ENCODE results near the gene HIPK2.
"Not testable (repeated sequence)": the region's sequence is repeated elsewhere in the genome, so short reads cannot be mapped to it uniquely, and the experiment has no call there.

Gene HIPK2

DNA sequence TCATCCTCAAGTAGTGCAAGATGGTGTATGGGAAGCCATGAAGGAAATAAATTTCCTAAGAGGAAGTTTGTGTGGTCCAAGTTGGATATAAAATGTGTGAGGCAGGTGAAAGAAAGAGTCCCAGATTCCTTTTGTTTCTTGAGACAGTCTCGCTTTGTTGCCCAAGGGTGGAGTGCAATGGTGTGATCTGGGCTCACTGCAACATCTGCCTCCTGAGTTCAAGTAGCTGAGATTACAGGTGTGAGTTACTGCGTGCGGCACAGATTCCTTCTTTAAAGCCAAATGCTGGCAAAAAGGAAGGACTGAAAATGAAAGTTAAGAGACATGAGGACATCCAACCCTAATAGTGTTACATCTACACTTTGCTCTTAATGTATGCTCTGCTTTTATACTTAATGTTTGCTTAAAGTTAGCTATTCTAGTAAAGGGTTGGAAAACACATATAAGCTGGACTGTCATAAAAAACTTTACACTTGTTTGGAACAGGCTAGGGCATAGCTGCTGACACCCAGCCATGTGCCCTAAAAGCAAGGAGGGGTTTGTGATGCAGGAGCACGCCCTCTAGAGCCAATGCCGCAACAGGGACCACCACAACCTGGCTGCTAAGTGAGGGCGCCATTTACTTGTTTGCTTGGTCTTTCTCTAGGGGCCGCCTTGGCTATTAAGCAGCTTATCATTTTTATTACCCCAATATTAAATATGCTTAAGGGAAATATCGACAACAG, 219.8 kb downstream of the HIPK2 start:
- in situ Hi-C loops (cut with MboI; ENCODE audit: low sequenced_read_pairs) = no loop called here

DNA sequence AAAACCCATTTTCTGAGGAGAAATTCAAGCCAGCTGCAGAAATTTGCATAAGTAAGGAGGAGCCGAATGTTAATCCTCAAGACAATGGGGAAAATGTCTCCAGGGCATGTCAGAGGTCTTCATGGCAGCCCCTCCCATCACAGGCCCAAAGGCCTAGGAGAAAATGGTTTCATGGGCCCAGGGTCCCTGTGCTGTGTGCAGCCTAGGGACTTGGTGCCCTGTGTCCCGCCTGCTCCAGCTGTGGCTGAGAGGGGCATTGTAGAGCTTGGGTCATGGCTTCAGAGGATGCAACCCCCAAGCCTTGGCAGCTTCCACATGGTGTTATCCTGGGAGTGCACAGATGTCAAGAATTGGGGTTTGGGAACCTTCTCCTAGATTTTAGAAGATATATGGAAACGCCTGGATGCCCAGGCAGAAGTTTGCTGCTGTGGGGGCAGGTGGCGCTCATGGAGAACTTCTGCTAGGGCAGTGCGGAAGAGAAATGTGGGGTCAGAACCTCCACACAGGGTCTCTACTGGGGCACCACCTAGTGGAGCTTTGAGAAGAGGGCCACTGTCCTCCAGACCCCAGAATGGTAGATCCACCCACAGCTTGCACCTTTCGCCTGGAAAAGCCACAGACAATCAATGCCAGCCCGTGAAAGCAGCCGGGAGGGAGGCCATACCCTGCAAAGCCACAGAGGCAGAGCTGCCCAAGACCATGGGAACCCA, 223.7 kb downstream of the HIPK2 start:
- in situ Hi-C loops (cut with MboI; ENCODE audit: low sequenced_read_pairs) = not testable (repeated sequence)

DNA sequence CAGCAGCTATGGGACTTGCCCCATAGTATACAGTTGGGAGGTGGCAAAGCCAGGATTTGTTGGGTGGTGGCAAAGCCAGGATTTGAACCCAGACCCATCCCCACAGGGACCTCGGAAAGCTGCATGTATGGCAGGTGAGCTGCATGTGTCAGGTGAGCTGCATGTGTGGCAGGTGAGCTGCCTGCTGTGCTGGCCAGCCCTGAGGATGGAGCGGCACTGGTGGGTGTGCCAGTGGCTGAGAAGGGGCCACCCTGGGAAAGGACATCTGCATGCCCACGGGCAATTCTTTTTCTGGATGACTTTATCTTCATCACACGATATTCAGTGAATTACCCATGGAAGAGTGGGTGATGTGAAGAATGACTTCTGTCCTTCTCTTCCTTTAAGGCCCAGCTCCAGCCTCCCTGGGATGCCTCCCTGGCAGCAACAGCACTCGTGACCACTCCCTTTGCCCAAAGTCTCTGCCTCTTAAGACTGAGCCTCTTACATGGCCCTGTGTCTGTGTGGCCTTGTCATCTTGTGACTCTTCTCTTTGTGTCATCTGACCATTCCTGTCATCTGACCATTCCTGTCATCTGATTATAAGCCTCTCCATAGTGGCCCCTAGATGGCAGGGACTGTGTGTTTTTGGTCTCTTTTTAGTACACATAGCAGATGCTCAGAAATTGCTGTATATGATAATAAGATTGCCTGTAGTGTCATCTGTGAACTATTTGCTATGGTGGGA, 229.3 kb downstream of the HIPK2 start:
- in situ Hi-C loops (cut with MboI; ENCODE audit: low sequenced_read_pairs) = no loop called here

DNA sequence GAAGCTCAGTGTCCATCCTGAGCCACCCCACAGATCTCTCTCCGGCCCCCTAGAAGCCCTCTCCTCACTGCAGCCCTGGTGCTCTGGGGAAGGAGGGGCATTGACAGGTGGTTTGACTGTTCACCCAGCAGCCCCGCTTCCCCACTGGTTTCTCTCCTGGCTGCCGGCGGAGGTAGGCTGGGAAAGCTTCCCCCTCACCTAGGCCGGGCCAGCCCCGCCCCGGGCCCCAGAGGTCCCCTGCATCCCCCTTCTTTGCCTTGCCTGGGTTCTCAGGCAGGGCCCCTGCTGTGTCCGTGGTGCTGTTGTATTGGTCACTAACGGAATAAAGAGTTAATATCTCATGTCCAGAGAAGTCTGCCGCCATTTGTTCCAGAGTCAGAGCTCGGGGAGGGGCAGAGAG, 233.2 kb downstream of the HIPK2 start:
- in situ Hi-C loops (cut with MboI; ENCODE audit: low sequenced_read_pairs) = no loop called here

DNA sequence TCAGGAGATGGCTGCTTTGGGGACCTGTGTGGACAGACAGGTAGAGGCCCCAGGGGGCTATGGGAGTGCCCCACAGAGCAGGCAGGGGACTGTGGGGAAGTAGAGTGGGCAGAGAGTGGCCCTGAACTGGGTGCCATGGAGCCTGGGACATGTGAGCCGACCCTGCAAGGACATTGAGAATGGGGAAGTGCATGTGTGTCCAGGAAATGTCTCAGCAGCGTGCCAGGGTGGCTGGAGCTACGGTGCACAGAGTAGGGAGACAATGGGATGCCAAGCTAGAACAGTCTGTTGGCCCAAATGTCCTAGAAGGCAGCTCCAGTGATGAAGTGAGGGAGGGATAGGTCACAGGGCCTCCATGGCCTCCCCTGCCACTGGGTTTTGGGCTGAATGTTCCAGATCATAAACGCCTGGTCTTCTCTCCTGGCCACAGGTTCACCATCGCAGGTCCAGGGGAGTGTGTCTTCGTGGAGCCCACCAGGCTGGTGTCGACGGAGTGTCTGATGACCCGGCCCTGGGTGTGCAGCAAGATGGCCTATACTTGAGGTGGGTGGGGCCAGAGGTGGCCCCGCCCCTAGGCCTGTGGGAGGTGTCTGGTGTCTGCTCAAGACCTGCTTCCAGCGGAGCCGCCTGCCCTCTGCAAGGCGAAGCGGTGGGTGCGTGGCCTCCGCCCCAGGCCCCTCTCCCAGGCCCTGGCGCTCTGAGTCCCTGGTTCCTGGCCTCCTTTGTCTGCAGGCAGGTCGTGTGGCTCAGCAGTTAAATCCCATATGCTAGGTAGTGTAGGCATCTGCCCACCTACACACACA, 233.8 kb downstream of the HIPK2 start:
- in situ Hi-C loops (cut with MboI; ENCODE audit: low sequenced_read_pairs) = no loop called here

DNA sequence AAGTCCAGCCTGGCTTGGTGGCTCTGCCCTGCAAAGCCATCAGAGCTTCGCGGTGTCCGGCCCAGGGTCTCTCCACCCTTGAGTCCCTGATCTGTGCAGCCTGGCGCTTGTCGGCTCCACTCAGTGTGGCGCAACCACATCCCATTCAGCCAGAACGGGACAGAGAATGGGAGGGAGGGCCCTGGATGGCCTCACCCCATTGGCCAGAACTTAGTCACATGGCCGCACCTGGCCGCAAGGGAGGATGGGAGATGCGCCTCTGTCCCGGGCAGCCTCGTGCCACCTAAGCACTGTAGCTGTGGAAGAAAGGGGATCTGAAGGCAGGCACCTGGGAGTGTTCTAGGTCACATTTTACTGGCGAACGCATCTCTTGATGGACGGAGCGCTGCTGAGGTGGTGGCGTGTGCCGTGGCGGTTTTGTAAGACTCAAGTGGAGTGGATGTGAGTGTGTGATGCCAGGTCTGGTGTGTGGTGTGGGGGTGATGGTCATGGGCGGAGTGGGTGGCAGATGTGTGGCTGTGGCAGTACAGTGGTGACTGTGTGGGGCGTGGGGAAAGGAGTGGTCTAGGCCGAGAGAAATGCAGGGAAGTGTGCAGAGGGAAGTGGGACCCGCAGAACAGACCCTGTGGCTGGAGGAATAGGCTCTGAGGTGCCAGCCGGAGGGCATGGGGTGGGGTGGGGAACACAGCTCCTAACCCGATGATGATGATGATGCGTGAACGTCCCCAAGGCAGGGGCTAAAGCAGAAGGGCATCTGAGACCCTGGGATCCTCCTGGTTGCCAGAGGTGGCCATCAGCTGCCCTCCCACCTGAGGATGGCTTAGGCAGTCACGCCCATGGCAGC, 235.3 kb downstream of the HIPK2 start:
- in situ Hi-C loops (cut with MboI; ENCODE audit: low sequenced_read_pairs) = no loop called here

DNA sequence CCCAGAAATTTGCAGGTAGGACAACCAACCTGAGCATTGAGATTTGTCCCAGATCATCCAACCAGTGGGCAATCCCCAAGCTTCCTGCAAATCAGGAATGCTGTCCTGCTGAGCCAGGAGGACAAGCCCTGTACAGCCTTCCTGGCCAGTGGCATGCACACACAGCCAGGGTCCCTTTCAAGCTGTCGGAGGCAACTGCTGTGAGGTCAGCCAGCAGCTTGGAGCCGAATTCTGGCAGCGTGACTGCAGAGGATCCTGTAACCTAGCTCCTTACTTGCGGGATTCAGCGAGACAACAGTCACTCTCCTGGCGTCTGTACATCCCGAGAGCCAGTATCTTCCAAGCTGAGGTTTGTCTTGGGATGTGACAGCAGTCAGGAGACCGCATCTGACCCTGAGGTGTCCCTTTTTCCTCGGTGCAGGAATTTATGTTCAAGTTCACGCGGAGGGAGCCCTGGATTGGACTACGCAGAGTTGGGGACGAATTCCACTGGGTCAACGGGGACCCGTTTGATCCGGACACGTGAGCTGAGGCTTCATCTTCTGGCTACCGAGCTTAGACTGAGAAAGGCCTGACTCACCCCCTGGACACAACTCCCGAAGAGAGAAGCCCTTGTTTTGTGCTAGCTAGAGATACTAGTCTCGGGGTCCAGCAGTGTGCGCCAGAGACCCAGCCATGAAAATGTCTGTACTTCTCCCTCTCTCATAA, 236.0 kb downstream of the HIPK2 start:
- in situ Hi-C loops (cut with MboI; ENCODE audit: low sequenced_read_pairs) = no loop called here

DNA sequence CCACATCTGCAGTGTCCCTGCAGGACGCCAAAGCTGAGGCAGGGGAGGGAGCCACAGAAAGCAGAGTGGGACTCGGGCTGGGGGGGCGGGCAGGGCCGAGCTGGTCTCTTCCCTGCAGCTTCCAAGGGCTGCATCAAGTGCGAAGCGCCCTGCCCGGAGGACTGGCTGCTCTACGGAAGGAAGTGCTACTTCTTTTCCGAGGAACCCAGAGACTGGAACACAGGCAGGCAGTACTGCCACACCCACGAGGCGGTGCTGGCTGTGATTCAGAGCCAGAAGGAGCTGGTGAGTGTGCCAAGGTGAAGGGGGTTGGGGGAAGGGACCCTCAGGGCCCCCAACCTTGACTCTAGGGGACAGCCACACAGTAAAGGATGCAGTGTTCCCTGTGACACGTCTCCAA, 237.6 kb downstream of the HIPK2 start:
- in situ Hi-C loops (cut with MboI; ENCODE audit: low sequenced_read_pairs) = no loop called here

DNA sequence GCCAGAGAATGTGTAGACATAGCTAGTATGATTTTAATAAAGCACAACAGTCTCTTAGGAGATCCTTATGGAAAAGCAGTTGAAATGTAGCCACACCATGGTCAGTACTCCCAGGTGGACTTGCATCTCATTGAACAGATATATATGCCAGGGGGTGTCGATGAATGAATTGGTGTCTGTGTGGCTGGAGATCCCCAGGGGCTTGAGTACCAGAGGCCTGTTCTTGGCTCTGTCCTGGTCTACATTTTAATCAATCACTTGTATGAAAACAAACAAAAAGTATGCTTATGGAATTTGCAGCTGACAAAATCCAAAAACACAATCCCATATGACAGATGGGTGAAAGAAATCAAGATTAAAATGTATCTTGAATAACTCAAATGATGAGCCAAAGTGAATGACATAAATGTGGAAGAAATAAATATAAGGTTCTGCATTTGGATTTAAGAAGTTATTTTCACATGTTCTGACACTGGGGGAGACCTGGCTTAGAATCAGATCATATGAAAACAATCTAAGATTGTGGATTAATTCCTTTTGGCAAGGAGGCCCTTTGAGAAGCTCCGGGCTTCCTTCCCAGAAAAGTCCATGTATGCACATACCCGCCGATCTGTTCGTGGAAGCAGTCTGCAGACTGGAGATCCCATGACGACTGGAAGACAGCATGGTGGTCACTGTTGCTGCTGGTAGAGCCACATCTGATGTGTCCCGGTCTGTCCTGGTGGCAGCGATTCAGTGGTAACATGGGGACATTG, 238.7 kb downstream of the HIPK2 start:
- in situ Hi-C loops (cut with MboI; ENCODE audit: low sequenced_read_pairs) = no loop called here

DNA sequence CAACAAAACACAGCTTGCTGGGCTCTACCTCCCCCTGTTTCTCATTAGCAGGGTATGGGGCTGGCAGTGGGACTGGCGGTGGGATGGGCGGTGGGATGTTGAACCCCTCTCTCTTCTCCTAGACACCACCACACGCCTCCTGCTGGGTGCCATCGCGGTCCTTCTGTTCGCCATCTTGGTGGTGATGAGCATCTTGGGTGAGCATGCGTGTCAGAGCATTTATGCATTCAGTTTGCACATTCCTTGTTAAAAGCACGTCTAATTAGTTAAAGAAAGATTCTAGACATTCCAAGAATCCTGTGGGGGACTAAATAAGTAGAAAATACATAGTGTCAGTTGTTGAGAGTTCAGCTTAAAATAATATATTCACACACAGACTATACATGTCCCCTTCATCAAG, 241.6 kb downstream of the HIPK2 start:
- in situ Hi-C loops (cut with MboI; ENCODE audit: low sequenced_read_pairs) = no loop called here

DNA sequence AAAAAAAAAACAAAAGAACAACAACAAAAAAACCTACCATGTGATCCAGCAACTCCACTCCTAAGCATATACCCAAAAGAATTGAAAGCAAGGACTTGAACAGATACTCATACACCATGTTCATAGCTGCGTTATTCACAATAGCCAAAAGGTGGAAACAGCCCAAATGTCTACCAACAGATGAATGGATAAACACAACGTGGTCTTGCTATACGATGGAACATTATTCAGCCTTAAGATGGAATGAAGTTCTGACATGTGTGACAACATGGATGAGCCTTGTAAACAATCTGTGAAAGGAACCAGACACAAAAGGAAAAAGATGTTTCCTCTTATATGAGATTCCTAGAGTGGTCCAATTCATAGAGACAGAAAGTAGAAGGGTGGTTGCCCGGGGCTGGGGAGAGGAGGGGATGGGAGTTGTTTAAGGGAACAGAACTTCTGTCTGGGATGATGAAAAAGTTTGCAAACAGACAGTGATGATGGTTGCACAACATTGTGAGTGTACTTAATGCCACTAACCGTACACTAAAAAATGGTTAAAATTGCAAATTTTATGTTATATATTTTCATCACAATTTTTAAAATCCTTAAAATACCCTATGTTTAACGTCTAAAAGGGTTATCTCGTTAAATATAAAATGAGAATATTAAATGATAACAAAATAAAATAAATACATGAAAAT, 242.7 kb downstream of the HIPK2 start:
- in situ Hi-C loops (cut with MboI; ENCODE audit: low sequenced_read_pairs) = no loop called here

DNA sequence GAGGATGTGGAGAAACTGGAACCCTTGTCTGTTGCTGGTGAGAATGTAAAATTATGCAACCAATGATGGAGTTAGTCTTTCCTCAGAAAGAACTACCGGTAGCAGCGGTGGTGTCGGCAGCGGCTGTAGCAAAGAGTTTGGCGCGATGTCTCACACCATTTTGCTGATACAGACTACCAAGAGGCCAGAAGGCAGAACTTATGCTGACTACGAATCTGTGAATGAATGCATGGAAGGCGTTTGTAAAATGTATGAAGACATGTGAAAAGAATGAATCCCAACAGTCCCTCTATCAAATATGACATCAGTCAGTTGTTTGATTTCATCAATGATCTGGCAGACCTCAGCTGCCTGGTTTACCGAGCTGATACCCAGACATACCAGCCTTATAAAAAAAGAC, 243.7 kb downstream of the HIPK2 start:
- in situ Hi-C loops (cut with MboI; ENCODE audit: low sequenced_read_pairs) = no loop called here

DNA sequence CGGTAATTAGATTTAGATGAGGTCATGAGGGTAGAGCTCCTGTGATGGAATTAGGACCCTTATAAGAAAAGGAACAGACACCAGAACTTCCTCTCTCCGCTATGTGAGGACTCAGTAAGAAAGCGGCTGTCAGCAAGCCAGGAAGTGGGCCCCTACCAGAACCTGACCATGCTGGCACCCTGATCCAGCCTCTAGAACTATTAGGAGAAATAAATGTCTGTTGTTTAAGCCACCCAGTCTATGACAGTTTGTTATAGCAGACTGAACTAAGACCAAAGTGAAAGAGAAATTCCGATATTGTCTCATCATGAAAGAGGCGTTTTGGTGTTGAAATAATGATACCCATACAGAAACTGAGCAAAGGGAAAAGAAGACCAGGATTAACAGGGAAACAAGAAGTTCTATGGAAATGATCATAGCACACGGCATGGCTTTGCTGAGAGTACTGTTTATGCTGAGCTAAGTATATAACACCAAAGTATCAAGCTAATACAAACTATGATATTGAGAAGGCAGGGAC, 245.1 kb downstream of the HIPK2 start:
- in situ Hi-C loops (cut with MboI; ENCODE audit: low sequenced_read_pairs) = no loop called here

DNA sequence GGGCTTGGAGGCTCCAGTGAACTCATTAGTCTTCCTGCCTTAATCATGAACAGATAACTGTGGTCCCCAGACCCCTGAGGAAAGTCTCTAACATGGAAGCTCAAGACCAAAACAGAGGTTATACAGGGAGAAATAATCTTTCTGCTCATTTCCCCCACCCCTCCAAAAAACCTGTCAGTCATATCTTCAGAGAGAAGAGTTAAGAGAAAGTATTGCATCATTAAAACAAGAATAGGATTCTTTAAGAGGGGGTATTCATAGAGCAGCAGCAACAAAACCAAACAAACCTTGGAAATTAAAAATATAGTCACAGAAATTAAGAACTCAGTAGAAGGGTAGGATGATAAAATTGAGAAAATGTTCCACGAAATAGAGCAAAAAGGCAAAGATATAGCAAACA, 246.7 kb downstream of the HIPK2 start:
- in situ Hi-C loops (cut with MboI; ENCODE audit: low sequenced_read_pairs) = no loop called here

DNA sequence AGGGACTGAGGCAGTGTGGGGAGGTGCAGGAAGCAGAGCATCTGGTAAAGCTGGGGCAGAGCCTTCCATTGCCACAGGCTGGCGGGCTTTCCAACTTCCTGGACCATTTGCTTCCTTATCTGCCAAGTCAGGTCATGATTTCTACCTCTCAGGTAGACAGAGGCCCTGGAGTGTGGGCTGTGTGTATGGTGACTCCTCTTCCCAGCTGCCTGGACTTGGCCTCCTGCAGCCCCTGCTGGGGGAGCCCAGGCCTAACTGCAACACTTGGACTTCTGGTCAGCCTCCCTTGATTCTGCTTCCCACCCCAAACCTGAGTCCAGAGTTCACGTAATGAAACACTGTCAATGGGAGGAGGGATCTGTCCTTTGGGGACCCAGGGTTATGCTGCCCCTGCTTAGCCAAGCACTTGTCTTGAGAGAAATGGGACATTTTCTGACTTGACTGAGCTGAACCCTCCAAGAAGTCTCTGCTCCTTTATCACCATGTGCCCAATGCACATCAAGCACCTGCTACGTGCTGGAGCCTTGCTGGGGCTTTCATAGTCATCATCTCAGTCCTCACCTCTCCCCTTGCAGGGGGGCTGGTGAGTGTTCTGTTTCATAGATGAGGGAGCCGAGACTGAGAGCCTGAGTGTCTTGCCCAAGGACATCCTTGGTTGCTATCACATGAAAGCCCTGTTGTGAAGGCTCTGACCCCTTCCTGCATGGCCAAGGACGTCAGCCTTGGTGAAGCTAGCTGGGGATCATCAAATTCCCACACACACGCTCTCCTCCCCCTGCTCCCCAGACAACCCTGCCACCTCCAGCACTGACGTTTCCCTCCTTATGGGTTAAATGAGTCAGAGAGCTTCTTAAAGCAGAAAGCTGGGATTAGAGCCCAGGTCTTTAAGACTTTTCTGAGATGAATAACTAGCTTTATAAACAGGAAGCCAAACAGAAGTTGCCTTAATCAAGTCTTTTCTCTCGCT, 250.9 kb downstream of the HIPK2 start:
- in situ Hi-C loops (cut with MboI; ENCODE audit: low sequenced_read_pairs) = no loop called here

DNA sequence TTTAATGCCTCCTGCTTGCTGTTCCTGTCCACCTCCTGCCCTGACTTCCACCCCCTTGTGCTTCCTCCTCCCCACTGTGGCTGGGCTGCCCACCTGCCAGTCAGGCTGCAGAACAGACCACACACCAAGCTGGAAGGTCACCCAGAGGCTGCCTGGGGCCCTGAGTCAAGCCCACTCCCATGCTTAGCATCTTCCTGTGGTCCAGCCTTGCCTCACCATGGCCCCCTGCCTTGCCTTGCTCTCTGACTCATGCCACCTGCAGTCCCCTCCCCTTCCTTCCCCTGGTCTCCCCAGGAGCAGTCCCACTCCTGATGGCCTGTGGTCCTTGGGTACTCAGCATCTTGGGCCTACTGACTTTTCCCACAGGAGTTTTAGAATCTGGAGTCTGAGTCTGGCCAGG, 252.0 kb downstream of the HIPK2 start:
- in situ Hi-C loops (cut with MboI; ENCODE audit: low sequenced_read_pairs) = no loop called here

DNA sequence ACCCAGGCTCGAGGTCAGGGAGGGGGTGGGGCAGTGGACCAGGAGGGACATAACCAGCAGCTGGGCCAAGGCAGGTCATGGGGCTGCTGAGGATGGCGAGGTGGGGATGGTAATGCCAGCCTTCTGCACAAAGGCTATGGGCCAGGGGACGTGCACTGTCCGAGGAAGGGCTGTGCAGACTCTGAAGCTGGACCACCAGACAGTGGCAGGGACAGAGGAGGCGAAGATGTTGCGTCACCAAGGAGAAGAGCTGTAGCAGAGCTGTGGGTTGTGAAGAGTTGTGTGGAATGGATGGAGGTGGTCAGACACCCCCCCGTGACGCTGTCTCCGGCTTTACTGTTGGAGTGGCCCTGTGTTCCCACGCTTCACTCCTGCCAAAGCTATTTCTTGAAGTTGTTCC, 252.6 kb downstream of the HIPK2 start:
- in situ Hi-C loops (cut with MboI; ENCODE audit: low sequenced_read_pairs) = no loop called here
